SK-N-SH (cell line): Measurements from ENCODE around the gene MUS81. TPM values are rescaled to one million over a fixed set of nuclear protein-coding genes. Genes with fewer than 3 reads are reported as not detected.

Experiments
- CTCF ChIA-PET: fragments of 300-600, 350-600 bp; formaldehyde crosslinking; extraction: SDS; loops from one replicate; lab custom pipeline; 2021; lab: Yijun Ruan, JAX
- POLR2A ChIA-PET: fragments of 350-600 bp; sonication (Branson Sonifier 250); formaldehyde crosslinking; extraction: SDS; loops from one replicate; lab custom pipeline; 2020; ENCODE audit warnings: antibody characterized with exemption, inconsistent platforms; lab: Yijun Ruan, JAX
- DNase-seq: peaks from one replicate; pipeline ENCODE4 v3.0.0; 2012
- H2AFZ ChIP-seq: fragments of 200-600 bp; sonication (generic); 2 replicates; pipeline ENCODE4 v1.8.1; 2016; ENCODE audit warnings: antibody characterized with exemption, mild to moderate bottlenecking, low read depth
- H3F3A ChIP-seq: fragments of 200-600 bp; sonication (generic); replicated peaks from 2 replicates; pipeline ENCODE3; 2016; ENCODE audit warnings: antibody characterized with exemption, mild to moderate bottlenecking; ENCODE audit not compliant: insufficient read depth
- H3K27ac ChIP-seq, 2 experiments: fragments of 200-500 bp in 1 of 2; fragments of 200-600 bp in 1 of 2; sonication (Bioruptor generic) in 1 of 2; sonication (generic), shearing (Covaris generic) in 1 of 2; 2 replicates each; pipeline versions ENCODE4 v1.5.1 to v1.6.1; 2014 to 2016; ENCODE audit warnings: low read depth in 2 of 2, inconsistent platforms in 1 of 2, low read length in 1 of 2, mild to moderate bottlenecking in 1 of 2, mixed read lengths in 1 of 2
- H3K27me3 ChIP-seq: fragments of 200-600 bp; sonication (generic), shearing (Covaris generic); 2 replicates; pipeline ENCODE4 v1.6.1; 2016; ENCODE audit warnings: mixed run types; ENCODE audit not compliant: insufficient read depth
- H3K36me3 ChIP-seq, 2 experiments: fragments of 200-500 bp in 1 of 2; fragments of 200-600 bp in 1 of 2; sonication (Bioruptor generic) in 1 of 2; sonication (generic) in 1 of 2; replicated peaks in 1 of 2; 2 replicates each; pipeline versions ENCODE3 to v1.5.1; 2014 to 2016; ENCODE audit warnings: low read length in 1 of 2, mild to moderate bottlenecking in 1 of 2; ENCODE audit not compliant: insufficient read depth in 2 of 2, control insufficient read depth in 1 of 2
- H3K4me1 ChIP-seq, 2 experiments: fragments of 200-500 bp in 1 of 2; fragments of 200-600 bp in 1 of 2; sonication (Bioruptor generic) in 1 of 2; sonication (generic), shearing (Covaris generic) in 1 of 2; 2 replicates each; pipeline versions ENCODE4 v1.5.1 to v1.6.1; 2014 to 2016; ENCODE audit warnings: low read depth in 1 of 2, low read length in 1 of 2, mixed run types in 1 of 2; ENCODE audit not compliant: insufficient read depth in 2 of 2, control insufficient read depth in 1 of 2
- H3K4me2 ChIP-seq: fragments of 200-600 bp; sonication (generic), shearing (Covaris generic); 2 replicates; pipeline ENCODE4 v1.6.1; 2017; ENCODE audit warnings: mixed run types
- H3K4me3 ChIP-seq, 2 experiments: fragments of 200-500 bp in 1 of 2; fragments of 200-600 bp in 1 of 2; sonication (Bioruptor generic) in 1 of 2; sonication (generic), shearing (Covaris generic) in 1 of 2; 2 replicates each; pipeline versions ENCODE4 v1.5.1 to v1.8.1; 2014 to 2016; ENCODE audit warnings: low read depth in 2 of 2, inconsistent platforms in 1 of 2, low read length in 1 of 2, mild to moderate bottlenecking in 1 of 2, mixed read lengths in 1 of 2, moderate library complexity in 1 of 2
- H3K79me2 ChIP-seq: fragments of 200-600 bp; sonication (generic); 2 replicates; pipeline ENCODE4 v1.8.1; 2017; ENCODE audit warnings: mild to moderate bottlenecking; ENCODE audit not compliant: insufficient read depth
- H3K9ac ChIP-seq: fragments of 200-600 bp; sonication (generic); 2 replicates; pipeline ENCODE4 v1.6.1; 2017; ENCODE audit warnings: mixed run types
- H3K9me2 ChIP-seq: fragments of 200-600 bp; sonication (generic); 2 replicates; pipeline ENCODE4 v1.6.1; 2017; ENCODE audit warnings: mixed run types
- H3K9me3 ChIP-seq: fragments of 200-600 bp; sonication (generic); 2 replicates; pipeline ENCODE4 v1.6.1; 2017; ENCODE audit warnings: mixed run types, mild to moderate bottlenecking, moderate library complexity
- H4K20me1 ChIP-seq: fragments of 200-600 bp; sonication (generic); 2 replicates; pipeline ENCODE4 v1.6.1; 2017; ENCODE audit warnings: mild to moderate bottlenecking, mixed run types; ENCODE audit not compliant: insufficient read depth
- CHD2 ChIP-seq: fragments of 150-350 bp; IDR thresholded peaks from 2 replicates; pipeline ENCODE4 v1.6.1; 2018; ENCODE audit warnings: low read length; ENCODE audit not compliant: partially characterized antibody
- ELF1 ChIP-seq: IDR thresholded peaks from 2 replicates; pipeline ENCODE4 v1.4.0; 2012
- EZH2phosphoT487 ChIP-seq: fragments of 200-600 bp; sonication (generic); IDR thresholded peaks from 2 replicates; pipeline ENCODE4 v1.6.1; 2017; ENCODE audit warnings: low read depth, mixed run types, mild to moderate bottlenecking, antibody characterized with exemption, moderate library complexity, borderline replicate concordance
- FOXM1 ChIP-seq: IDR thresholded peaks from 2 replicates; pipeline ENCODE4 v1.4.0; 2012; ENCODE audit warnings: low read depth, mild to moderate bottlenecking
- JUND ChIP-seq: IDR thresholded peaks from 2 replicates; pipeline ENCODE4 v1.4.0; 2012
- MEF2A ChIP-seq: IDR thresholded peaks from 2 replicates; pipeline ENCODE4 v1.4.0; 2012; ENCODE audit warnings: low read depth, borderline replicate concordance
- MXI1 ChIP-seq: IDR thresholded peaks from 2 replicates; pipeline ENCODE4 v1.6.1; 2012; ENCODE audit warnings: mild to moderate bottlenecking, low read depth, low read length, improper control_type of control experiment
- RCOR1 ChIP-seq: fragments of 150-350 bp; IDR thresholded peaks from 2 replicates; pipeline ENCODE4 v1.6.1; 2017; ENCODE audit warnings: antibody characterized with exemption, low read length
- TCF12 ChIP-seq: IDR thresholded peaks from 2 replicates; pipeline ENCODE4 v1.4.0; 2012
- TEAD4 ChIP-seq: IDR thresholded peaks from 2 replicates; pipeline ENCODE4 v1.4.0; 2012; ENCODE audit warnings: mild to moderate bottlenecking, borderline replicate concordance; ENCODE audit not compliant: insufficient read depth
- WGBS: methylation state at CpG from one replicate; pipeline ENCODE4 v1.1.6; 2017; ENCODE audit warnings: low lambda C conversion rate; 5-methylcytosine and 5-hydroxymethylcytosine counted together
- polyA plus RNA-seq, 3 experiments: library from polyadenylated mRNA; depleted of rRNA; stranded (reverse); fragments of >200 nt; gene quantifications; 2 replicates each; pipeline ENCODE4 v1.2.3, GENCODE V29; 2012
- TF ChIP-seq, protein P1 (sequence below): fragments of 150-350 bp; IDR thresholded peaks from 2 replicates; pipeline ENCODE4 v1.6.1; 2017; ENCODE audit warnings: antibody characterized with exemption, low read length, low read depth, borderline replicate concordance
- TF ChIP-seq, protein P2 (sequence below): fragments of 200-600 bp; sonication (generic); IDR thresholded peaks from 2 replicates; pipeline ENCODE4 v1.6.1; 2017; ENCODE audit warnings: antibody characterized with exemption, mild to moderate bottlenecking, moderate library complexity
- TF ChIP-seq, protein P3 (sequence below): IDR thresholded peaks from 2 replicates; pipeline ENCODE4 v1.4.0; 2012; ENCODE audit warnings: low read depth
- TF ChIP-seq, protein P4 (sequence below): IDR thresholded peaks from 2 replicates; pipeline ENCODE4; 2012
- TF ChIP-seq, protein P5 (sequence below): IDR thresholded peaks from 2 replicates; pipeline ENCODE4 v1.4.0; 2012; ENCODE audit warnings: low read depth, borderline replicate concordance
- TF ChIP-seq, protein P6 (sequence below): IDR thresholded peaks from 2 replicates; pipeline ENCODE4 v1.4.0; 2012; ENCODE audit warnings: low read depth, borderline replicate concordance

Gene MUS81
- polyA plus RNA-seq, 1 of the 3 experiments (the other 2 are of a cell fraction): 58.2 TPM

DNA sequence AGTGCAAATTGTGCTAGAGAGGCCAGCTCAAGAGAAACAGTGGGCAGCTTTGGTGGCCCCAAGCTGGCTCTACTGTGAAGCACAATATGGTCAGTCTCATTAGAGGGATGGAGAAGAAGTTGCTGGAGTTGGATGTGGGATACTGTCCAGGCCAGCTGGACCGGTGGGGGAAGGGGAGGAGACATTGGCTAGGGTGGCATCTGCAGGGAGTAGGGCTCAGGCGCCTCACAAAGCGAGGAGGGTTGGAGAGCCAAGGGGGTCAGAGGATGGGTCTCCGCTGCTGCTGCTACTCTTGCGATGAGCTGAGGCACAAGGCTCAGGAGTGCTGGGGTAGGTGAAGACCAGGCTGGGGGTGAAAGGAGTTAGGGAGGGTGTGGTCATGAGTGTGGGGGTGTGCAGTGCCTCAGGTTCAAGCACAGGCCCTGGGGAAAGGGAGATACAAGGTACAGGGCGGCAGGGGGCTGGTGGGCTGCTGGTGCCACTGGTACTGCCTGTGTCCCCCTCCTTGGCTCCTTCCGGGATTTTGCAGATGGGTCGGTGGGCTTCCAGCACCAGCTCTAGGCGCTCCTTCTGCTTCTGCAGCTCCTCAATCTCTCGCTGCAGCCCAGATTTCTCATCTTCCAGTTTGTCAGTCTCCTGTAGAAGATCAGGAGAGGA, 32.6 kb downstream of the MUS81 start:
- Histone ChIP-seq H3K27ac (peak overlapping the region in 1 of 2 experiments; percentile 94; a peak in 2 of 4 replicates), H3K9ac (peak overlapping the region; percentile 76; the same call in 1 of the 2 replicates), H3K36me3 (peaks cover 0 to 42% of the 10 kb centered on the region in 2 experiments), H3K4me1 (peaks cover 39 to 52% of the 10 kb centered on the region in 2 experiments), H3K4me3 (no peak overlapping the region), H3F3A (peaks cover 93% of the 10 kb centered on the region), H3K79me2 (peaks cover 68% of the 10 kb centered on the region), H3K27me3 (no peaks in the 10 kb centered on the region), H3K4me2 (peak overlapping the region; percentile 98), H3K9me2 (no peaks in the 10 kb centered on the region), H2AFZ (no peak overlapping the region), H3K9me3 (no peaks in the 10 kb centered on the region), H4K20me1 (peaks cover 70% of the 10 kb centered on the region)
- WGBS: 87% methylated on average over 8 of the region's 10 CpGs
- ChIA-PET CTCF (interaction anchor here (0.6 to 15.2 kb wide), 8 partner anchors 8 to 123 kb away, joined by 3 to 374 read pairs (median 12); partner anchors contain the start of genes CFL1, EFEMP2 and MUS81), POLR2A (interaction anchor here (0.6 kb wide), 1 partner anchor 75 kb away, joined by 3 read pairs; no protein-coding TSS in a partner anchor)
- TF ChIP-seq ELF1: no peak
- no peak for TF ChIP-seq JUND
- TF ChIP-seq FOXM1: no peak
- no peak for TF ChIP-seq EZH2phosphoT487
- TF ChIP-seq, protein P1, sequence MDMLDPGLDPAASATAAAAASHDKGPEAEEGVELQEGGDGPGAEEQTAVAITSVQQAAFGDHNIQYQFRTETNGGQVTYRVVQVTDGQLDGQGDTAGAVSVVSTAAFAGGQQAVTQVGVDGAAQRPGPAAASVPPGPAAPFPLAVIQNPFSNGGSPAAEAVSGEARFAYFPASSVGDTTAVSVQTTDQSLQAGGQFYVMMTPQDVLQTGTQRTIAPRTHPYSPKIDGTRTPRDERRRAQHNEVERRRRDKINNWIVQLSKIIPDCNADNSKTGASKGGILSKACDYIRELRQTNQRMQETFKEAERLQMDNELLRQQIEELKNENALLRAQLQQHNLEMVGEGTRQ: no peak
- TF ChIP-seq, protein P2, sequence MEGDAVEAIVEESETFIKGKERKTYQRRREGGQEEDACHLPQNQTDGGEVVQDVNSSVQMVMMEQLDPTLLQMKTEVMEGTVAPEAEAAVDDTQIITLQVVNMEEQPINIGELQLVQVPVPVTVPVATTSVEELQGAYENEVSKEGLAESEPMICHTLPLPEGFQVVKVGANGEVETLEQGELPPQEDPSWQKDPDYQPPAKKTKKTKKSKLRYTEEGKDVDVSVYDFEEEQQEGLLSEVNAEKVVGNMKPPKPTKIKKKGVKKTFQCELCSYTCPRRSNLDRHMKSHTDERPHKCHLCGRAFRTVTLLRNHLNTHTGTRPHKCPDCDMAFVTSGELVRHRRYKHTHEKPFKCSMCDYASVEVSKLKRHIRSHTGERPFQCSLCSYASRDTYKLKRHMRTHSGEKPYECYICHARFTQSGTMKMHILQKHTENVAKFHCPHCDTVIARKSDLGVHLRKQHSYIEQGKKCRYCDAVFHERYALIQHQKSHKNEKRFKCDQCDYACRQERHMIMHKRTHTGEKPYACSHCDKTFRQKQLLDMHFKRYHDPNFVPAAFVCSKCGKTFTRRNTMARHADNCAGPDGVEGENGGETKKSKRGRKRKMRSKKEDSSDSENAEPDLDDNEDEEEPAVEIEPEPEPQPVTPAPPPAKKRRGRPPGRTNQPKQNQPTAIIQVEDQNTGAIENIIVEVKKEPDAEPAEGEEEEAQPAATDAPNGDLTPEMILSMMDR: no peak
- TF ChIP-seq TCF12: no peak
- TF ChIP-seq CHD2: no peak
- TF ChIP-seq MEF2A: no peak
- TF ChIP-seq, protein P3, sequence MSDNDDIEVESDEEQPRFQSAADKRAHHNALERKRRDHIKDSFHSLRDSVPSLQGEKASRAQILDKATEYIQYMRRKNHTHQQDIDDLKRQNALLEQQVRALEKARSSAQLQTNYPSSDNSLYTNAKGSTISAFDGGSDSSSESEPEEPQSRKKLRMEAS: no peak
- TF ChIP-seq MXI1: no peak
- TF ChIP-seq, protein P4, sequence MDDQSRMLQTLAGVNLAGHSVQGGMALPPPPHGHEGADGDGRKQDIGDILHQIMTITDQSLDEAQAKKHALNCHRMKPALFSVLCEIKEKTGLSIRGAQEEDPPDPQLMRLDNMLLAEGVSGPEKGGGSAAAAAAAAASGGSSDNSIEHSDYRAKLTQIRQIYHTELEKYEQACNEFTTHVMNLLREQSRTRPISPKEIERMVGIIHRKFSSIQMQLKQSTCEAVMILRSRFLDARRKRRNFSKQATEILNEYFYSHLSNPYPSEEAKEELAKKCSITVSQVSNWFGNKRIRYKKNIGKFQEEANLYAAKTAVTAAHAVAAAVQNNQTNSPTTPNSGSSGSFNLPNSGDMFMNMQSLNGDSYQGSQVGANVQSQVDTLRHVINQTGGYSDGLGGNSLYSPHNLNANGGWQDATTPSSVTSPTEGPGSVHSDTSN: no peak
- TF ChIP-seq, protein P5, sequence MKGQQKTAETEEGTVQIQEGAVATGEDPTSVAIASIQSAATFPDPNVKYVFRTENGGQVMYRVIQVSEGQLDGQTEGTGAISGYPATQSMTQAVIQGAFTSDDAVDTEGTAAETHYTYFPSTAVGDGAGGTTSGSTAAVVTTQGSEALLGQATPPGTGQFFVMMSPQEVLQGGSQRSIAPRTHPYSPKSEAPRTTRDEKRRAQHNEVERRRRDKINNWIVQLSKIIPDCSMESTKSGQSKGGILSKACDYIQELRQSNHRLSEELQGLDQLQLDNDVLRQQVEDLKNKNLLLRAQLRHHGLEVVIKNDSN: no peak
- no peak for TF ChIP-seq TEAD4
- no peak for TF ChIP-seq RCOR1
- TF ChIP-seq, protein P6, sequence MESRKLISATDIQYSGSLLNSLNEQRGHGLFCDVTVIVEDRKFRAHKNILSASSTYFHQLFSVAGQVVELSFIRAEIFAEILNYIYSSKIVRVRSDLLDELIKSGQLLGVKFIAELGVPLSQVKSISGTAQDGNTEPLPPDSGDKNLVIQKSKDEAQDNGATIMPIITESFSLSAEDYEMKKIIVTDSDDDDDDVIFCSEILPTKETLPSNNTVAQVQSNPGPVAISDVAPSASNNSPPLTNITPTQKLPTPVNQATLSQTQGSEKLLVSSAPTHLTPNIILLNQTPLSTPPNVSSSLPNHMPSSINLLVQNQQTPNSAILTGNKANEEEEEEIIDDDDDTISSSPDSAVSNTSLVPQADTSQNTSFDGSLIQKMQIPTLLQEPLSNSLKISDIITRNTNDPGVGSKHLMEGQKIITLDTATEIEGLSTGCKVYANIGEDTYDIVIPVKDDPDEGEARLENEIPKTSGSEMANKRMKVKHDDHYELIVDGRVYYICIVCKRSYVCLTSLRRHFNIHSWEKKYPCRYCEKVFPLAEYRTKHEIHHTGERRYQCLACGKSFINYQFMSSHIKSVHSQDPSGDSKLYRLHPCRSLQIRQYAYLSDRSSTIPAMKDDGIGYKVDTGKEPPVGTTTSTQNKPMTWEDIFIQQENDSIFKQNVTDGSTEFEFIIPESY: no peak
- DNase-seq: no peak
